K562 (cell line): ENCODE results near the gene CTBS. TPM values are rescaled to one million over a fixed set of nuclear protein-coding genes. Genes with fewer than 3 reads are reported as not detected.

Experiments used
- ATAC-seq: fragments of 200-7000 bp; cut with Tn5 transposase; 3 replicates; pipeline ENCODE4 v1.9.1; 2020; ENCODE audit warnings: moderate library complexity
- BruUV-seq: library from RNA; stranded (reverse); fragments of 400-500 nt; replicated peaks from 2 replicates; lab custom pipeline; 2021; lab: Mats Ljungman, UMichigan
- CTCF ChIA-PET: fragments of 300-600 bp; formaldehyde crosslinking; extraction: SDS; loops from one replicate; lab custom pipeline; 2021; ENCODE audit warnings: low intra/inter-chr PET ratio; lab: Yijun Ruan, JAX
- POLR2A ChIA-PET: fragments of 300-600, 350-650 bp; sonication (Branson Sonifier 250); formaldehyde crosslinking; extraction: SDS; loops from one replicate; lab custom pipeline; 2021; ENCODE audit warnings: antibody characterized with exemption, inconsistent platforms; lab: Yijun Ruan, JAX
- DNase-seq, 4 experiments: peaks; one replicate each; pipeline versions ENCODE4 v3.0.0 to v3.0.0-alpha.2; 2011 to 2018; ENCODE audit warnings: low spot score in 3 of 4, mixed read lengths in 3 of 4; ENCODE audit errors: extremely low read depth in 1 of 4
- FAIRE-seq: peaks from 2 replicates; lab custom pipeline; 2011; peaks lifted over from hg19 to GRCh38; lab: Jason Lieb, UNC
- H2AFZ ChIP-seq: 2 replicates; pipeline ENCODE4 v1.6.0; 2011; ENCODE audit warnings: low read depth, low read length, control low read depth, inconsistent platforms
- H3K27ac ChIP-seq: fragments of 200-600 bp; 3 replicates; pipeline ENCODE4 v1.8.0; 2011; ENCODE audit warnings: low read depth, mild to moderate bottlenecking, control low read depth, inconsistent platforms, low read length, moderate library complexity, mixed read lengths; ENCODE audit errors: extremely low read depth
- H3K27me3 ChIP-seq, 2 experiments: fragments of 300-600 bp in 1 of 2; 2 replicates in 1 of 2; 3 replicates in 1 of 2; pipeline versions ENCODE4 v1.6.0 to v1.8.0; 2011; ENCODE audit warnings: inconsistent platforms in 2 of 2, low read length in 2 of 2, mild to moderate bottlenecking in 1 of 2, mixed read lengths in 1 of 2, moderate library complexity in 1 of 2; ENCODE audit not compliant: control insufficient read depth in 2 of 2, insufficient read depth in 2 of 2
- H3K36me3 ChIP-seq: fragments of 300-600 bp; 3 replicates; pipeline ENCODE4 v1.8.0; 2011; ENCODE audit warnings: mild to moderate bottlenecking, low read length, inconsistent platforms; ENCODE audit not compliant: control insufficient read depth, insufficient read depth
- H3K4me1 ChIP-seq, 2 experiments: fragments of 200-600 bp in 1 of 2; replicated peaks in 1 of 2; 2 replicates in 1 of 2; 3 replicates in 1 of 2; pipeline versions ENCODE4 v1.5.1 to v1.8.0; 2011; ENCODE audit warnings: inconsistent platforms in 2 of 2, low read length in 2 of 2, mild to moderate bottlenecking in 1 of 2, mixed read lengths in 1 of 2, moderate library complexity in 1 of 2; ENCODE audit not compliant: control insufficient read depth in 2 of 2, insufficient read depth in 2 of 2
- H3K4me2 ChIP-seq: 2 replicates; pipeline ENCODE4 v1.6.1; 2011; ENCODE audit warnings: low read length, control low read depth, inconsistent platforms, mixed read lengths; ENCODE audit not compliant: insufficient read depth
- H3K4me3 ChIP-seq: fragments of 200-600 bp; sonication (generic), shearing (Covaris generic); 2 replicates; pipeline ENCODE4 v1.5.1; 2016; ENCODE audit warnings: control low read depth, inconsistent platforms
- H3K79me2 ChIP-seq: fragments of 200-600 bp; 3 replicates; pipeline ENCODE4 v1.8.0; 2011; ENCODE audit warnings: low read length, inconsistent platforms; ENCODE audit not compliant: control insufficient read depth, insufficient read depth
- H3K9ac ChIP-seq, 2 experiments: 2 replicates each; pipeline versions ENCODE4 v1.6.0 to v1.6.1; 2011; ENCODE audit warnings: low read depth in 2 of 2, low read length in 2 of 2, control low read depth in 1 of 2, inconsistent platforms in 1 of 2, mild to moderate bottlenecking in 1 of 2, mixed read lengths in 1 of 2; ENCODE audit not compliant: insufficient read depth in 1 of 2
- H3K9me1 ChIP-seq: one replicate; pipeline ENCODE4 v1.6.0; 2011; ENCODE audit warnings: inconsistent platforms, mild to moderate bottlenecking, low read length, moderate library complexity; ENCODE audit not compliant: control insufficient read depth, insufficient read depth
- H3K9me3 ChIP-seq: replicated peaks from 2 replicates; pipeline ENCODE4 v1.5.1; 2011; ENCODE audit warnings: low read depth, low read length, inconsistent platforms; ENCODE audit not compliant: control insufficient read depth, insufficient read depth
- H4K20me1 ChIP-seq: replicated peaks from 2 replicates; pipeline ENCODE4 v1.6.1; 2011; ENCODE audit warnings: low read length, inconsistent platforms, mixed read lengths; ENCODE audit not compliant: control insufficient read depth, insufficient read depth
- BACH1 ChIP-seq: fragments of 200-800 bp; sonication (Bioruptor generic); IDR thresholded peaks from 2 replicates; pipeline ENCODE4 v1.6.1; 2016; ENCODE audit warnings: missing genetic modification characterization, missing compliant biosample characterization
- DNMT1 ChIP-seq: fragments of 450-650 bp; IDR thresholded peaks from 2 replicates; pipeline ENCODE4 v1.6.1; 2016; ENCODE audit warnings: antibody characterized with exemption, mild to moderate bottlenecking
- FUS ChIP-seq: fragments of 200-400 bp; formaldehyde crosslinking; optimal IDR thresholded peaks from 2 replicates; pipeline ENCODE3; 2017; ENCODE audit warnings: low read depth, low read length
- HOMEZ ChIP-seq: fragments of 250-450 bp; sonication (Bioruptor Pico); IDR thresholded peaks from 2 replicates; pipeline ENCODE4 v1.4.0; 2020; ENCODE audit warnings: mild to moderate bottlenecking, moderate library complexity
- MYNN ChIP-seq, 2 experiments: sonication (generic); formaldehyde crosslinking in 1 of 2; IDR thresholded peaks; 2 replicates each; pipeline versions ENCODE4 v1.5.0 to v1.6.1; 2016 to 2020; ENCODE audit warnings: antibody characterized with exemption in 1 of 2, missing genetic modification reagents in 1 of 2
- NFYB ChIP-seq: IDR thresholded peaks from 2 replicates; pipeline ENCODE4 v1.6.1; 2011; ENCODE audit warnings: mild to moderate bottlenecking, moderate library complexity; ENCODE audit not compliant: insufficient read length; ENCODE audit errors: extremely low read depth
- PTBP1 ChIP-seq: fragments of 200-400 bp; formaldehyde crosslinking; IDR thresholded peaks from 2 replicates; pipeline ENCODE4 v1.6.1; 2017; ENCODE audit warnings: low read depth, low read length
- SIX5 ChIP-seq, 2 experiments: IDR thresholded peaks; 2 replicates each; pipeline ENCODE4 v1.6.1; 2011; ENCODE audit warnings: low read length in 2 of 2, borderline replicate concordance in 1 of 2, low read depth in 1 of 2, mild to moderate bottlenecking in 1 of 2, moderate library complexity in 1 of 2; ENCODE audit not compliant: insufficient read depth in 1 of 2
- STAT5A ChIP-seq: IDR thresholded peaks from 2 replicates; pipeline ENCODE4 v1.6.1; 2012; ENCODE audit warnings: low read length, inconsistent platforms, borderline replicate concordance
- XRCC5 ChIP-seq: fragments of 200-400 bp; formaldehyde crosslinking; IDR thresholded peaks from 2 replicates; pipeline ENCODE4 v1.6.1; 2017; ENCODE audit warnings: low read depth, mild to moderate bottlenecking, low read length
- ZNF316 ChIP-seq: fragments of 450-650 bp; IDR thresholded peaks from 2 replicates; pipeline ENCODE4 v1.6.1; 2016
- ZNF384 ChIP-seq: IDR thresholded peaks from 2 replicates; pipeline ENCODE4 v1.6.1; 2012; ENCODE audit warnings: low read depth, low read length, improper control_type of control experiment
- ZNF512 ChIP-seq: IDR thresholded peaks from 2 replicates; pipeline ENCODE4 v1.6.1; 2016; ENCODE audit warnings: missing genetic modification characterization, missing compliant biosample characterization
- ZNF518B ChIP-seq: fragments of 250-450 bp; sonication (Bioruptor Pico); IDR thresholded peaks from 2 replicates; pipeline ENCODE4 v1.5.0; 2021; ENCODE audit warnings: mild to moderate bottlenecking, moderate library complexity
- WGBS: fragments of 100-300 bp; shearing (Covaris generic); methylation state at CpG from one replicate; pipeline ENCODE4 v1.1.6; 2016; ENCODE audit warnings: low coverage, mixed read lengths; ENCODE audit not compliant: insufficient coverage; ENCODE audit errors: missing lambda C conversion rate; 5-methylcytosine and 5-hydroxymethylcytosine counted together
- in situ Hi-C: fragments of 300-500 bp; cut with MboI; formaldehyde crosslinking; loops from 4 replicates; pipeline ENCODE4 v1.15.0; 2018; ENCODE audit warnings: inconsistent platforms, mixed read lengths
- intact Hi-C: fragments of 100-400 bp; cut with micrococcal nuclease; formaldehyde crosslinking; loops from 2 replicates; pipeline ENCODE4 v1.14.2; 2022
- polyA plus RNA-seq, 8 experiments: library from polyadenylated mRNA; depleted of rRNA in 4 of 8; stranded (reverse) in 5 of 8; unstranded in 3 of 8; fragments of >200 nt; fragmentation: Nextera tagmentation in 2 of 8; fragmentation: Illumina TruSeq in 1 of 8; extraction: Ambion mirVana in 2 of 8; extraction: Trizol in 1 of 8; gene quantifications; 2 replicates each; pipeline versions ENCODE4 v1.2.1 to v1.2.3, GENCODE V29; 2011 to 2014; ENCODE audit warnings: inconsistent platforms in 1 of 8, missing spikeins in 1 of 8
- total RNA-seq, 7 experiments: library from RNA; depleted of rRNA in 6 of 7; stranded (reverse); fragments of >200 nt in 6 of 7; fragmentation: Illumina TruSeq in 2 of 7; extraction: Trizol in 2 of 7; gene quantifications; 2 replicates each; pipeline versions ENCODE4 v1.2.1 to v1.2.3, GENCODE V29; 2011 to 2021; ENCODE audit warnings: low replicate concordance in 1 of 7

Gene CTBS
- total and polyA plus RNA-seq, 9 of the 15 experiments (the other 6 are each of a cell fraction or from before 2014, with no cell fraction given) = 3.0 to 19.8 (median 9.9) TPM

- TF ChIP-seq ZNF512 (tag) = no peak
- TF ChIP-seq ZNF384 = no peak
Observed at GRCh38 chr1:84617349-84617748, 43.1 kb upstream of the CTBS start (continued).

- in situ Hi-C loops = loop anchor here (10.0 to 25.0 kb wide), 2 partner anchors 321 to 703 kb away; no protein-coding TSS in a partner anchor
- no peaks in the 10 kb centered on the region for H3K36me3 ChIP-seq
- no peak for FAIRE-seq
- TF ChIP-seq STAT5A (no peak), ZNF518B (CRISPR knock-in tag) (no peak), NFYB (no peak), SIX5 (IDR thresholded peaks at IDR 0.05; ENCODE audit: borderline replicate concordance in 1 of 2, insufficient read depth in 1 of 2, low read depth in 1 of 2, low read length in 2 of 2) (no peak), BACH1 (tag) (no peak), XRCC5 (no peak), HOMEZ (CRISPR knock-in tag) (no peak), MYNN (IDR thresholded peaks at IDR 0.05) (no peak), MYNN (CRISPR knock-in tag; IDR thresholded peaks at IDR 0.05) (no peak), FUS (no peak), ZNF316 (no peak), DNMT1 (no peak), PTBP1 (no peak)
- BruUV-seq = no TSS peak
- H3K9ac ChIP-seq = no peak overlapping the region
- no peaks in the 10 kb centered on the region for H3K79me2 ChIP-seq
- peaks cover 7% of the 10 kb centered on the region in 2 experiments; a peak in 4 of 5 replicates for H3K4me1 ChIP-seq
- H3K27ac ChIP-seq = no peak overlapping the region
- peaks cover 20% of the 10 kb centered on the region for H3K9me3 ChIP-seq
- no peaks in the 10 kb centered on the region for H4K20me1 ChIP-seq
- intact Hi-C loops = no loop called here
- H3K9me1 ChIP-seq = no peaks in the 10 kb centered on the region
- ATAC-seq = no peak
- no peak overlapping the region for H3K4me2 ChIP-seq
- WGBS = 50% methylated on average over 1 of the region's 1 CpG
- DNase-seq = no peak
- POLR2A ChIA-PET = no interaction called here
- H2AFZ ChIP-seq = no peak overlapping the region
- CTCF ChIA-PET = no interaction called here
- no peak overlapping the region for H3K4me3 ChIP-seq
- no peaks in the 10 kb centered on the region for H3K27me3 ChIP-seq
Observed at GRCh38 chr1:84615790-84616189, 41.5 kb upstream of the CTBS start.
